HG03280 (cell line): ENCODE results near the gene SORCS2.

ENCODE experiments used
- ATAC-seq: cut with Tn5 transposase; IDR thresholded peaks from one replicate; pipeline ENCODE4 v1.9.1; 2021; ENCODE audit warnings: mild to moderate bottlenecking, moderate library complexity; ENCODE audit not compliant: unreplicated experiment

Gene SORCS2

DNA sequence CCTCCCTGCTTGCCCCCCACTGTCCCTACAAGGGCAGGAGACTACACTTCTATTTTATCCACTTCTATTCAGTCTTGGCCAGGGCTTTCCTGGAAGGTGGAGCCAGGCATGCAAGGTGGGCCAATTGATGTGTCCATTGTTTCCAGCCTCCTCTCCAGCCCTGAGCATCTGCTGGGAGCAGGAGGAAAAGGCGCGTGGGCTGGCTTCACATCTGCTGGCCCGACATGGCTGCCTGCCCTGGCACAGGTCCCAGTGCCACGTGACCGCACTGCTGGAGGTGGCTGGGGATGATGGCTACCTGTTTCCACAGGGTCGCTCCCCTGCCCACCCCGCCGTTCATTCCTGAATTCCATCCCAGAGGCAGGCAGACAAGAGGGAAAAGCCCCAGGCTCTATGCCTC is 499.6 kb downstream of the SORCS2 start:
- no peak for ATAC-seq

DNA sequence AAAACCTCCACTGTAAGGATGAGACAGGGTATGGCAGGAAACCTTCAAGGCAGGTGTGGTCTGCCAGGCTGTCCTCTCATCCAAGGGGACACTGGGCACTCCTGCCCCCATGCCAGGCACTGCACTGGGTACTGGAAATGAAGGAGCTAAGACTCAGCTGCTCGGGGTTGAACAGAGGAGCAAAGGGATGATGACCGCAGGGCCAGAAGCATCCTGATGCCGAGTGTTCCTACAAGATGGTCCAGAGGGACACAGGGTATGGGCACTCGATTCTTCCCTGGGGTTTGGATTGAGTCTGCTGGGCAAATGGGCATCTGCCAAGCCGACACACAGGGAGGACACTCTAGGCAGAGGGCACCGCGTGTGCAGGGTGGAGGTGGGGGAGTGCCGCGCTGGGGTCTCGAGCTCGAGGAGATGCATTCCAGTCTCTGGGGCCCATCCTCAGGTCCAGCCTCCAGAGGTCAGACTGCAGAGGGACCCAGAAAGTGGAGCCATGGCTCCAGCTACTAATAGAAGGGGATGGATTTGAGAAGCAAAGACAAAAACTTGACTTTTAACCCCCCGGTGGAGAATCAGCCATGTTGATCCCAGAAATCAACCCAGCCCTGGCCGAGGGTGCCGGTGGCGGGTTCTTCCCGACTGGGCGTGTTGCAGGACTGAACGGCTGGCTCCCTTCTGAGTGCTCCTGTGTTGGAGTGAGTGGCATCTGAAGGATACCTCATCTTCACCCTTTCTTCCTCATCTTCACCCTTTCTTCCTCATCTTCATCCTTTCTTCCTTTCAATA is 500.3 kb downstream of the SORCS2 start:
- ATAC-seq, result no peak

DNA sequence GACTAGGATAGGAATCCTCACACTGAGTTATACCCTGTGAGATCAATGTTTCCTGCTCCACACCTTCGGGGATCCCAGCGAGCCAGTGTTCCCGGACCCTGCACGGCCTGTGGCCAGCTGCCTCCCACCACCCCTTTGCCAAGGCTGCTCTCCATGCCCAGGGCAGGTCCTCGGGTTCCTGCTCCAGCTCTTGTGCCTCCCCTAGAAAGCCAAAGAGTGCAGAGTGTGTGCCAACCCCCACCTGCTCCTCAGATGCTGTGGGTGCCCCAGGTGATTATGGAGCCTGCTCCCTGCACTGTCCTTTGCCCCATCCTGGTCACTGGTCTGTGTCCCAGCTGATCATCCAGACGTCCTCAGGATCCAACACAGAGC is 500.9 kb downstream of the SORCS2 start:
- no peak for ATAC-seq

DNA sequence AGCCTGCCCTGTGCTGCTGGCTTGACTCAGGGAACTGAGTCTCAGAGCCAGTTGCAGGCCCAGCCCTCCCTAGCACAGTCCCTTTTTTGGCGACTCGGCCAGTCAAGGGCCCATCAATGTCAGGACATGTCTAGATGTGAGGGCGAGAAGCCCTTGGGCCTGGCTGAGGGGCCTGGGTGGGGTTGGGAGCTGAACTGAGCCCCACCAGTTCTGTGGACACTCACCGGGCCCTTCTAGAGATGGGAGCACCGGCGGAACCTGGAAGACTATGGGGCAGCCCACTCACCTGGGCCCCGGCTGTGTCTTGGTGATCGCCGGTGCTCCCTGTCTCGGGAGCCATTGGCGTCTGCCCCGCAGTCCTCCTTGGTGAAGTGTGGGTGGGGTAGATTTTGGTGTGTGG is 501.4 kb downstream of the SORCS2 start:
- no peak for ATAC-seq

DNA sequence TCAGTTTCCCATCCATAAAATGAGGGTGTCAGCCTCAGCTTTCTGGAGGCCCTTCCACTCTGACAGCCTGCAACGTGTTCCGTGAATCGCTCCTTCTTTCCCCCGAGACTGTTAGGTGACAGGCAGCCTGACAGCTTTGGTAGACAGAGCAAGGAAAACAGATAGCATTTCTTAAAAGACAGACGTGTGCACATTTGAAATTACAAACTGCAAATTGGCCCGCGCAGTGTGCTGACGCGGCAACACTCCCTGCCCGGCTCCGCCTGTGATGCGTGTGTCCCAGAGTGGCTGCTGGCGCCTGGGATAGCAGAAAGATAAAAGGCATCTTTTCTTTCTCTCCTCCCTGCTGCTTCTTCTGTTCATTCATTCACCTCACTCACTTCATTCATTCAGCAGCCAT is 502.0 kb downstream of the SORCS2 start:
- ATAC-seq, result no peak

DNA sequence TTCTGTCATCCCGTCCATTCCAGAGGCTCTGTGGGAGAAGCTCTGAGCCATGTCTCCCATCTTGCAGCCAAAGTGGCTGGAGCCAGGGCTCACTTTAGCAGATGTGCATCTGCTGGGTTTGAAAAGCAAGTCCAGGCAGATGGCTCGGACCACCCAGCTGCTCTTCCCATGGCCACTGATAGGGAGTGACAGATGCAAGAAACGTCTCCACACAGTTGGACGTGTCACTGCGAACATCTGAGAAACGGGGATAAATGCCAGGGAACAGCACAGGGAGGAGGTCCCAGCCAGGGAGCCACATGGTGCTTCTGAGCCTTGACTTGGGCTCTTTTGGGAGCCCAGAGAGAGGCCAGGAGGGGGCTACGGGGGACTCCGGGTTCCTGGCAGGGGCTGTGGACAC is 505.0 kb downstream of the SORCS2 start:
- ATAC-seq, result no peak

DNA sequence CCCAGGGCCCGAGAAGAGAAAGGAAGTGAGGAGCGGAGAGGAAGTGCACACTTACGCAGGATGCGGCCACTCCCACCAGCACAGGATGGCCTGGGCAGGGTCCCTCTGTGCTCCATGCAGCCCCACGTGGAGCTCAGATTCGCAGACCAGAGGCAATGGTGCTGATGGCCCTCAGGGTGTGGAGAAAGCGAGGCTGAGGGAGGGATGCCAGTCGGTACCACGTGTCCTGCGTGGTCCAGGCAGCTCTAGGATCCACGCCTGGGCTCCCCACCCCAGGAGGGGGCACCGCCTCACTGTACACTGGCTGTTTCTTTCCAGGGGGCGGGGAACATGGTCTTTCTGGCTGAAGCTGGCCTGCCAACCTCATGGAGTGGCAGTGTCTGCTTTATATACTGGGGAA is 505.5 kb downstream of the SORCS2 start:
- ATAC-seq, result no peak

DNA sequence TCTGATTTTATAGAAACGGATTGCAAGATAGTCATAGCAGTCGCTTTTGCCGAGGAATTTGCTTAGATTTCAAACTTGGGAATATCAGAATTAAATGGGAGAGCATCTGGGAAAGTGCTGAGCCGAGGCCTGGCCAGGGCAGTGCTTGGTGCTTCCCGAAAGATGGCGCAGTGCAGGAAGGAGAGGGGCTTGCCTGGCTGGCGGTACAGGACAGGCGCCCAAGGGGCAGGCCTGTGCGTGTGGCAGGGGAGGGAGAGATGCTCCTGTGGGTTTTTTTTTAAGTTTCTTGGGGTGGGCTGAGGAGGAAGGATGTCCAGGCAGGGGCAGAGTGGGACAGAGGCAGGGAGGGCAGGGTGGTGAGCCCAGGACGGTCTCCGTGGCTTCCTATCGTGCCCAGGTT is 506.2 kb downstream of the SORCS2 start:
- ATAC-seq, result no peak

DNA sequence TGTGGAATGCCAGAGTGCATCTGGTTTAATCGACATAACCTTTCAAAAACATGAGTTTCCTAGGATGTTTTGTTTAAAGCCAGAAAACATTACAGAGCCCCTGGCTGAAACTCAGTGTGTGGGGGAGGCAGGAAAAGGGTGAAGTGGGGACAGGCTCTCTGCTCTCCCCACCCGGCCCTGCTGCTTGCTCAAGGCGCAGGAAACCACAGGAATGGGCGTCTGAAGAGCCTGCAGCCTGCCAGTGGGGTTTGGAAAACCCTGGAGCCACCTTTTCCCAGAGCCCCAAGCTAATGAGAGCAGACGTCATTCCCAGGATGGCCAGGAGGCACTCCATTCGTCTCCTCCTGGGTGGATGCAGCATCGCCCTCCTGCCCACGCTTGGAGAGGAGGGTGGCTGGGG is 506.7 kb downstream of the SORCS2 start:
- ATAC-seq, result no peak

DNA sequence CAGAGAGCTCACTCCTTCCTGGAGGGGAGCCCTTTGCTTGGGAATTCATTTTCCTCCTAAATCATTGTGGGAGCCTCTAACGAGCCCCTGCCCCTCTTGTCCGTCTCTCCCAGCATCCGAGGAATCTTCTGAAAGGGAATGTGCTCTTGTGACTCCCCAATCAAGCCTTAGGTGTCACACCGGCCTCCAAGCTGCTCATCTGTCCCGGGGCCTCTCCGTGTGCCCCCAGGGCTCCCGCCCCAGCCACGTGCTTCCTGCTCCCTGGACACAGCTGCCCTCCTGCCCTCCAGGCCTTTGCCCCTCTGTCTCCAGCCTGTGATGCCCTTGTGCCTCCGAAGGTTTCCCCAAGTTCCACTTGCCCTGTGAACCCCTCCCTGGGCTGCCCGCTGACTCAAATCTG is 507.5 kb downstream of the SORCS2 start:
- no peak for ATAC-seq

DNA sequence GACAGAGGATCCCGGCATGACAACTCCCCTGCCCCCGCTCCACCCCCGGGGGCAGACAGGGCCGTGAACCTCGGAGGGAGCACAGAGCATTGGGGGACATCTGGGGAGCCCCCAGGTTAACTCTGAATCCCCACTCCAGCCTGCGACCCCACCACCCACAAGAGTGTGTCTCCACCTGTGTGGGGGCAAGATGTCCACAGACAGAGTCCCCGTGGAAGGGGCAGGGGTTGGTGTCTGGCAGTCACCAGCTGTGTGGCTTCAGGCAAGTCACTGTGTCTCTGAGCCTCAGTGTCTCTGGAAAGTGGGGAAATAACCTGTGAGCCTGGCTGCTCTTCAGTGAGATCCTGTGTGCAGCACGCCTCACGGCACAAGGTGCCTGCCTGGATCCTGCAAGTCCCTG is 508.3 kb downstream of the SORCS2 start:
- ATAC-seq, result no peak

DNA sequence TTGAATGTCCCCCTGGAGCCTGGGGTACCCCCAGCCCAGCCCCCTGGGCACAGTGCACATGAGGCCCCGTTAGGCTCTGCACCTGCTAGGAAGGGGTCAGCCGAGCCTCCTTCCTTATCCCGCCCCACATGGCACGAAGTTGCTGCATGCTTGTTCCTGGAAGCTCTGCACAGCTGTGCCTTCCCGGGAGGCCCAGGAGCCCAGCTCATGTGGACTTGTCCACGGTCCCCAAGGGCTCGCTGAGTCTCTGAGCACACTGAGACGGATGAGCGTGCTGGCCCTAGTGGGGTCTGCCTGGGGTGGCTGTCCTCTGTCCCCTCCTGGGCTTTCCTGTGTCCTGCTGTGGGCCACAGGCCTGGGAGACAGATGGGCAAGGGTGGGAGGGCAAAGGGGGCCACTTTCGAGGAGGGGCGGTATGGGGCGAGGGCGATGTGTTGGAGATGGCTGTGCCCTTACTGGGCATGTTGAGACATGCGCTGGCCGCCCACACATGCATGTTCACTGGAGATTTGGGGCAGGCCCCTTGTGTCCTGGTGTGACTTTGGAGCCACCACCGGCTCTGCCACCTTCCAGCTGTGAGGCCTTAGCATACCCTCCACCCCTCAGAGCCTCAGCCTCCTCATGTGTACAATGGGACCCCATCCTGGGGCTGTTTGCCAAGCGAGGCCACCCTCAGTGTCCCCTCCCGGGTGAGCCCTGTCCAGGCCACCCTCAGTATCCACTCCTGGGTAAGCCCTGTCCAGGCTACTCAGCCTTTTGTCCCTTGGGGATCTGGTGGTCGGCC is 509.7 kb downstream of the SORCS2 start:
- no peak for ATAC-seq

DNA sequence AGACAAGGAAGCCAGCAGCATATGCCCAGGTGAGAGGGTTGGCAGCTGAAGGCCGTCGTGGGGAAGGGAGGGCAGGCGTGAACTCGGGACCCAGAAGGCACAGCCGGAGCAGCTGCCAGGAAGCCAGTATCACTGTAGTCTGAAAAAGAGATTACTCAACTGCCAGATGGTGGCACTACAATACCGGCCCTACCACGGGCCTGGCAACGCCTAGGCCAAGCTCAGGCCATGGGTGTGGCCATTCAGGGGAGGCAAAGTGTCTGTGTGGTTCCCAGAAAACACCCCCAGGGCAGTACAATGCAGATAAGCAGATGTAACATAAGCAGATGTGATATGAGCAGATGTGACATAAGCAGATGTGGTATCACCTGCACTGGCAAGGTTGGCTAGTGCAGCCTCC is 511.4 kb downstream of the SORCS2 start:
- no peak for ATAC-seq

DNA sequence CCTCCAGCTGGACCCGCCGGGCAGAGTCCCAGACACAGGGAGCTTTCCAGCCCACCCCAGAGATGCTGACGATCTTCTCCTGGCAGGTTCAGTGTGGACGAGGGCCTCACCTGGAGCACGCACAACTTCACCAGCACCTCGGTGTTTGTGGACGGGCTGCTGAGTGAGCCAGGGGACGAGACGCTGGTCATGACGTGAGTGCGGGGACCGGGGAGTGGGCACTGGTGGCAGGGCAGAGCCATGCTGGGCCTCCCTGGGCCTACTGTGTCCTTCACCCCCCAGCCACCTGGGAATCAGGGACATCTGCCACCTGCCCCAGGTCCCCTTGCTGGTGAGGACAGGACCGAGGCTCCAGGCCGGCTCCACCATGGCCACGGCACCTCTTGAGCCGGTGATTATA is 511.8 kb downstream of the SORCS2 start:
- no peak for ATAC-seq

DNA sequence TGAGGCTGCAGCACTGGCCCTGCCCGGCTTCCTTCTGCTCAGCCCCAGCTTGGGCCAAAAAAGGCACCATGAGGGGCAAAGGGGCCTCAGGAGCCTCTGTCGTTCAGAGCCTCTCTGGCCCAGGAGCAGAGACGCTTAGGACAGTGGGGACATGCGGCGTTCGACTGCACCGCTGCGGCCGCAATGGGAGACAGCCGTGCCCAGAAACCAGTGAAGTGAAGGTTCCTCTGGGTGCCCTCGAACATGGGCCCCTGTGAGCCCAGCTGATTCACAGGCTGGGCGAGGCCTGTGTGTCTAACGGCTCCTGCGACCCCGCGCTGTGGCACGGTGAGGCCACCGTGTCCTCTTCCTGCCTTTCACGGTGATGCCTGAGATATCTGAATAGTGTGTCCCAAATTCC is 512.3 kb downstream of the SORCS2 start:
- ATAC-seq, result no peak

DNA sequence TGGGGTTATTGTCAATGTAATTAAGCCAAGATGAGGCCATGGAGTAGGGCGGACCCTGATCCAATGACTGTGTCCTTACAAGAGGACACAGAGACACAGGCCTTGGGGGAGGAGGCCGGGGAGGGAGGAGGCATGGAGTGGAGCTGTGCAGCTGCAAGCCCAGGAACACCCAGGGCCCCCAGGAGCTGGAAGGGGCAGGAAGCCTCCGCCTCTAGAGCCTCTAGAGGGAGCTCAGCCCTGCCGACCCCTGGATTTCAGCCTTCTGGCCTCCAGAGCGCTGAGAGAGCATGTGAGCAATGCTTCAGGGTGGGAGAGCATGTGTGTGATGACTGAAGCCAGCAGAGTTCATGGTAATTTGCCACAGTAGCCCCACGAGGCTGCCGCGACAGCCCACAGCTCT is 512.7 kb downstream of the SORCS2 start:
- no peak for ATAC-seq

DNA sequence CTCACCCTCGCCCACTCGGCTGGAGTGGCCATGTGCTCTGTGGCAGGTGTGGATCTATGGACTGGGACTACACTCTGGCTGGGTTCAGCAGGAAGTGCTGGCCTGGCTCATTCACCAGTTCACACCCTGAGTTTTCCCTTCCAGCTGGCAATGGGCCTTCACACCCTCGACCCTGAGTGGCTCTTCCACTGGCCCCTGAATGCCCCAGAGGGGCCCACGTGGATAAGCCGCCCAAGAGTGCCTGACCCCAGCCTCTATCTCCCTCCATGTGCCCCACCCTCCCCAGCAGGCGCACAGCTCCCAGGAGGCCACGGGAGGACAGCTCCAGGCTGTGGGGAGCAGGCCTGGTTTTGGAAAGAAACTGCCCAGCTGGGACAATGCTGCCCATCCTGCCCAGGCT is 513.3 kb downstream of the SORCS2 start:
- no peak for ATAC-seq

DNA sequence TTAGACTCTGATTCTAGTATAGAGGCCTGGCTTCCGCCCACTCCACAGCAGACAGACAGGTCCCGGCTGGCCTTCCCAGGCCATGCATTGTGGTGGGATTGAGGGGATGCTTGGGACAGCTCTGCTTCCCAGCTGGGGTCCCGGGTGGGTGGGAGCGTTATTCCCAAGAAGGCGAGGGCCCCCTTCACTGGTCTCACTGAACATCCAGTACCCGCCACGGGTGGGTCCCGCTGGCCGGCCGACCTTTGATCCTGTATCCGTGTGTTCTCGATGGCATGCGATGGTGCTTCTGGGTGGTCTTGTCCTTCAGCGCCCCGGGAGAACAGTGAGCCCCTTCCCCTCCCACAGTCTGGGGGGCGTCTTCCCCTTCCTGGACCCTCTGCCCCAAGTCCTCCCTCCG is 515.9 kb downstream of the SORCS2 start:
- ATAC-seq, result no peak

DNA sequence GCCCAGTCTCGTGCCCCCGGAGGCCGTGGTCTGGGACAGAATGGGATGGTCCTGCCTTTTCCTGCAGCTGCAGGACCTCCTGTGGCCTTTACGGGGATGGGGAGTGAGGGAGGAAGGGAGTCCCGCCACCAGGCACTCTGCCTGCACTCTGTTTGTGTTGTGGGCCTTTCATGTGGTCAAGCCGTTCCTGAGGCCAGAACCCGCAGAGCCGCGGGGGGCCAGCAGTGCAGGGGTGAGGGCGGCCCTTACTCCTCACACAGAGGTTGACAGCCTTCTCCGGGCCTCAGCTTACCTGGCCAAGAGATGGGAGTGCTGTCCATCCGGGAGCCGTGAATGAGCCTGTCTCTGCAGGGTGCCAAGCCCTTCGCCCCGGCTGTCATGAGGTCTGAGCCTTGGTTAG is 516.6 kb downstream of the SORCS2 start:
- no peak for ATAC-seq

DNA sequence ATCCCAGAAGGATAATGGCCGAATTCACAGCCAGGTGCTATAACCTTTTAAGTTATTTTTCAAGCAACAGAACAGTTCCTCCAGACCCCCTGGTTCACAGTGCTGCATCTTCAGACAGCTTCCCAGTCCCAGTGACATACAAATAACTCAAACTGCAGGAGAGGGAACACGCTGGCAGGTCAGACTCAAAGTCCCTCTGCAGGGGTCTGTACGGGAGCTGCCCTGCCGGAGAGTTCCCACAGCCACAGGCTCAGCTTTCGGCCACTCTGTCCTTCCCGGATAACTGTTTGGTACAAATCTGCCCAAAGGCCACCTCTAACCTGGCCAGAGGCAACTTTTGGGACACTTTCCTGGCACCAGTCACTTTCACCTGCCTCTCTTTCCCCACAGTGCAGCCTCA is 517.1 kb downstream of the SORCS2 start:
- no peak for ATAC-seq

DNA sequence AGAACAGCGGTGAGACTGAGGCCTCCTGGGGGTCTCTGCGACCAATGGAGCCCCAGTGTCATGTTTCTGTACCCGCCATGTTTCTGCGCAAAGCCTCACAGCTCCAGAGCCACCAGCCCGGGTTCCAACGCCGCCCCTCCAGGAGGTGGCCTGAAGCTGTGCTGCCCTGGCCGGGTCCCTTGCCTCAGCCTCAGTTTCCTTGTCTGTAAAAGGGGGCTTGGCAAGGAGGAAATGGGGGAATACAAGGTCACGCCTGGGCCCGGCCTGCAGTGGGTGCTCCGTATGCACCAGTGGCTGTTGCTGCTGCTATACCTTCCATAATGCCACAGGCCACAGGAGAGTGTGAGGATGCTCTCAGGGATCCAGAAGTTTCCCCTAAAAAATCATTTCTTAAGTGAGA is 517.8 kb downstream of the SORCS2 start:
- no peak for ATAC-seq

DNA sequence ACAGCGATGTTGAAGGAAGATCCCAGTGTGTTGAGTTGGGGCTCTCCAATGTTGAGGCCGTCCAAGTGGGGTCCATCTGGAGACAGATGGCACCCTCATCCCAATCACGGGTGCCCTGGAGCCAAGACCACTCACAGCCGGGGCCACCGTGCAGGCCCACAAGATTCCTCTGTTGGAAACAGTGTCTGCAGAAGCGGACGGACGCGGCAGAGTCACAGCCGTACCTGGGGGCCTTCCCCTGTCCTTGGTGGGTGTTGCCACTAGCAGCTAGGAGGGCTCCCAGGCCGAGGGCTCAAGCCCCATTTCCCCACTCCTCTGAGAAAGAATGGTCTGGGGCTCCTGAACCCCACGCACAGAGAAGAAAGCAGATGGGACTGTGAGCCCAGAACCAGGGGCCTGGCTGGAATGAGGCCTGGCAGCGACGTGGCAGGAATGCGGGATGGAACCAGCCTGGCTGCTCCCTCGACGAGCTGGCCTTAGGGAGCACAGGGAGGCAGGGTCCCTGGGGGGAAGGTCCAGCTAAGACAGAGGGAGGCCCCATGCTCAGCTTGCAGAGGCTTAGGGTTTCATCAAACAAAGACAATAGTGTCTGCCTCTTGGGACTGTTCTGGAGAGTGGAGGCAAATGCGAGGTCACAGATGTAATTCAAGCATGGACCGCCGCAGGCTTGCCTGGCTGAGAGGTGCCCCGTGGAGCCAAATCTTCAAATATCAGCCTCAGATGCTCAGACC is 518.4 kb downstream of the SORCS2 start:
- no peak for ATAC-seq
